GM12878 (cell line): Measurements from ENCODE around the gene FETUB.

ENCODE experiments used
- EP300 ChIP-seq, 2 experiments: fragments of 150-350 bp in 1 of 2; IDR thresholded peaks; 2 replicates each; pipeline ENCODE4 v1.6.1; 2011 to 2012; ENCODE audit warnings: low read depth in 2 of 2, low read length in 2 of 2, borderline replicate concordance in 1 of 2, improper control_type of control experiment in 1 of 2, inconsistent platforms in 1 of 2; ENCODE audit not compliant: control insufficient read depth in 1 of 2
- KDM1A ChIP-seq: fragments of 200-600 bp; sonication (generic); IDR thresholded peaks from 2 replicates; pipeline ENCODE4 v1.6.1; 2016; ENCODE audit warnings: borderline replicate concordance
- KLF5 ChIP-seq: fragments of 450-650 bp; IDR thresholded peaks from 2 replicates; pipeline ENCODE4 v1.6.1; 2014; ENCODE audit warnings: mild to moderate bottlenecking; ENCODE audit not compliant: partially characterized antibody
- NR2C2 ChIP-seq: IDR thresholded peaks from 2 replicates; pipeline ENCODE4 v1.6.1; 2011; ENCODE audit warnings: borderline replicate concordance, low read depth; ENCODE audit not compliant: control insufficient read depth, insufficient read length
- NRF1 ChIP-seq: conservative IDR thresholded peaks from 2 replicates; pipeline ENCODE4 v1.6.1; 2011; ENCODE audit warnings: mild to moderate bottlenecking, low read depth, low read length, improper control_type of control experiment
- POLR2A ChIP-seq: IDR thresholded peaks from 2 replicates; pipeline ENCODE4 v1.6.1; 2011; ENCODE audit warnings: low read depth, mild to moderate bottlenecking, low read length
- SIN3A ChIP-seq: IDR thresholded peaks from 2 replicates; pipeline ENCODE4 v1.6.1; 2012; ENCODE audit warnings: low read depth, low read length, improper control_type of control experiment
- TCF7 ChIP-seq: IDR thresholded peaks from 2 replicates; pipeline ENCODE4 v1.6.1; 2014; ENCODE audit warnings: antibody characterized with exemption, borderline replicate concordance
- TF ChIP-seq, protein P1 (sequence below): fragments of 450-650 bp; conservative IDR thresholded peaks from 2 replicates; pipeline ENCODE4 v1.6.1; 2017; ENCODE audit warnings: mild to moderate bottlenecking, moderate library complexity
- TF ChIP-seq, protein P2 (sequence below), 3 experiments: IDR thresholded peaks in 2 of 3; conservative IDR thresholded peaks in 1 of 3; 2 replicates each; pipeline ENCODE4 v1.5.1; 2011; ENCODE audit warnings: low read depth in 3 of 3, low read length in 3 of 3, mild to moderate bottlenecking in 3 of 3, control low read depth in 2 of 3, moderate library complexity in 2 of 3, inconsistent platforms in 1 of 3, mixed read lengths in 1 of 3; ENCODE audit not compliant: control insufficient read depth in 2 of 3, insufficient read depth in 1 of 3; ENCODE audit errors: extremely low read depth in 1 of 3
- TF ChIP-seq, protein P3 (sequence below): IDR thresholded peaks from 2 replicates; pipeline ENCODE4 v1.6.1; 2012; ENCODE audit warnings: low read depth, low read length, improper control_type of control experiment

DNA sequence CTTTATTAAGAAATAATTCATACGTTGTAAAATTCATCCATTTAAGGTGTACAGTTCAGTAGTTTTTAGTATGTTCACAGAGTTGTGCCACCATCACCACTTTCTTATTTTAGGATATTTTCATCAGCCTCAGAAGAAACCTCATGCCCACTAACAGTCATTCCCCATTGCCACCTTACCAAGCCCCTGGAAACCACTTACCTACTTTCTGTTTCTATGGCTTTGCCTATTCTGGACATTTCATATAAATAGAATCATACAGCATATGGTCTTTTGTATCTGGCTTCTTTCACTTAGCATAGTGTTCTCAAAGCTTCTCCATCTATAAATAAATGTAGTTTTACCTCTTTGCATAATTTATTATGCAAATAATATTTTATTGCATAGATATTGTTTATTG is 6.6 kb downstream of the FETUB start:
- TF ChIP-seq KLF5, result no peak
- no peak for TF ChIP-seq EP300 (IDR thresholded peaks at IDR 0.05; ENCODE audit: borderline replicate concordance in 1 of 2, control insufficient read depth in 1 of 2, low read depth in 2 of 2, low read length in 2 of 2)
- TF ChIP-seq, protein P1, sequence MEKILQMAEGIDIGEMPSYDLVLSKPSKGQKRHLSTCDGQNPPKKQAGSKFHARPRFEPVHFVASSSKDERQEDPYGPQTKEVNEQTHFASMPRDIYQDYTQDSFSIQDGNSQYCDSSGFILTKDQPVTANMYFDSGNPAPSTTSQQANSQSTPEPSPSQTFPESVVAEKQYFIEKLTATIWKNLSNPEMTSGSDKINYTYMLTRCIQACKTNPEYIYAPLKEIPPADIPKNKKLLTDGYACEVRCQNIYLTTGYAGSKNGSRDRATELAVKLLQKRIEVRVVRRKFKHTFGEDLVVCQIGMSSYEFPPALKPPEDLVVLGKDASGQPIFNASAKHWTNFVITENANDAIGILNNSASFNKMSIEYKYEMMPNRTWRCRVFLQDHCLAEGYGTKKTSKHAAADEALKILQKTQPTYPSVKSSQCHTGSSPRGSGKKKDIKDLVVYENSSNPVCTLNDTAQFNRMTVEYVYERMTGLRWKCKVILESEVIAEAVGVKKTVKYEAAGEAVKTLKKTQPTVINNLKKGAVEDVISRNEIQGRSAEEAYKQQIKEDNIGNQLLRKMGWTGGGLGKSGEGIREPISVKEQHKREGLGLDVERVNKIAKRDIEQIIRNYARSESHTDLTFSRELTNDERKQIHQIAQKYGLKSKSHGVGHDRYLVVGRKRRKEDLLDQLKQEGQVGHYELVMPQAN, result no peak
- no peak for TF ChIP-seq SIN3A
- no peak for TF ChIP-seq TCF7
- no peak for TF ChIP-seq KDM1A
- TF ChIP-seq POLR2A, result no peak
- TF ChIP-seq NR2C2, result no peak
- no peak for TF ChIP-seq NRF1
- TF ChIP-seq, protein P2, sequence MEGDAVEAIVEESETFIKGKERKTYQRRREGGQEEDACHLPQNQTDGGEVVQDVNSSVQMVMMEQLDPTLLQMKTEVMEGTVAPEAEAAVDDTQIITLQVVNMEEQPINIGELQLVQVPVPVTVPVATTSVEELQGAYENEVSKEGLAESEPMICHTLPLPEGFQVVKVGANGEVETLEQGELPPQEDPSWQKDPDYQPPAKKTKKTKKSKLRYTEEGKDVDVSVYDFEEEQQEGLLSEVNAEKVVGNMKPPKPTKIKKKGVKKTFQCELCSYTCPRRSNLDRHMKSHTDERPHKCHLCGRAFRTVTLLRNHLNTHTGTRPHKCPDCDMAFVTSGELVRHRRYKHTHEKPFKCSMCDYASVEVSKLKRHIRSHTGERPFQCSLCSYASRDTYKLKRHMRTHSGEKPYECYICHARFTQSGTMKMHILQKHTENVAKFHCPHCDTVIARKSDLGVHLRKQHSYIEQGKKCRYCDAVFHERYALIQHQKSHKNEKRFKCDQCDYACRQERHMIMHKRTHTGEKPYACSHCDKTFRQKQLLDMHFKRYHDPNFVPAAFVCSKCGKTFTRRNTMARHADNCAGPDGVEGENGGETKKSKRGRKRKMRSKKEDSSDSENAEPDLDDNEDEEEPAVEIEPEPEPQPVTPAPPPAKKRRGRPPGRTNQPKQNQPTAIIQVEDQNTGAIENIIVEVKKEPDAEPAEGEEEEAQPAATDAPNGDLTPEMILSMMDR (IDR thresholded peaks at IDR 0.05 in 2 of 3, conservative IDR thresholded peaks at IDR 0.05 in 1 of 3; ENCODE audit: control insufficient read depth in 2 of 3, extremely low read depth in 1 of 3, insufficient read depth in 1 of 3, low read depth in 3 of 3, low read length in 3 of 3), result no peak
- TF ChIP-seq, protein P3, sequence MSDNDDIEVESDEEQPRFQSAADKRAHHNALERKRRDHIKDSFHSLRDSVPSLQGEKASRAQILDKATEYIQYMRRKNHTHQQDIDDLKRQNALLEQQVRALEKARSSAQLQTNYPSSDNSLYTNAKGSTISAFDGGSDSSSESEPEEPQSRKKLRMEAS, result no peak
